ENCODE measurements around the gene KCNRG.

KCNRG gene

DNA sequence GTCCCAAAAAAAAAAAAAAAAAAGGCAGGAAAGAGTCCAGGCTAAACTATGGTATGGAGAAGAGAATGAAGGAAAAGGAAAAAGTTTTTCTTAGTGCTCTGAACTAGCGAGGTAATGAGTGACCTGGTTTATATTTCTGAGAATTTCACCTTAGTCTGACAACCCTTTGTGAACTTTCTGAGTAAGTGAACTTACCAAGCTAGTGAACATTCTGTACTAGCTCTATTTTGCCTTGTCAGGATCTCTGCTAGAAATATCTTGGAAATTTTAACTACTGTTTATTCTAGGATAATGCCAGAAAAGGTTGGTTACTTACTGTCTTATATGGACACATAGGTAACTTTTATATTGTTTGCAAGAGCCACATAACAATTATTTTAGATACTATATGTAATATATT is 14.0 kb upstream of the KCNRG start:
- ATAC-seq, result no peak
- TF ChIP-seq TOX (CRISPR knock-in tag; IDR thresholded peaks at IDR 0.05; ENCODE audit: borderline replicate concordance) (no peak), RARB (CRISPR knock-in tag; IDR thresholded peaks at IDR 0.05) (no peak), ARNTL (CRISPR knock-in tag; IDR thresholded peaks at IDR 0.05; ENCODE audit: borderline replicate concordance, low read depth) (no peak), ZNF8 (CRISPR knock-in tag; IDR thresholded peaks at IDR 0.05) (no peak), ZNF565 (CRISPR knock-in tag; conservative IDR thresholded peaks at IDR 0.05; ENCODE audit: low read depth) (no peak), BACH2 (CRISPR knock-in tag; IDR thresholded peaks at IDR 0.05; ENCODE audit: borderline replicate concordance) (no peak), ZC3H10 (CRISPR knock-in tag; IDR thresholded peaks at IDR 0.05) (no peak), PPARA (CRISPR knock-in tag; IDR thresholded peaks at IDR 0.05; ENCODE audit: borderline replicate concordance) (no peak), ZFP3 (CRISPR knock-in tag; IDR thresholded peaks at IDR 0.05) (no peak)
- TF ChIP-seq, protein P1, sequence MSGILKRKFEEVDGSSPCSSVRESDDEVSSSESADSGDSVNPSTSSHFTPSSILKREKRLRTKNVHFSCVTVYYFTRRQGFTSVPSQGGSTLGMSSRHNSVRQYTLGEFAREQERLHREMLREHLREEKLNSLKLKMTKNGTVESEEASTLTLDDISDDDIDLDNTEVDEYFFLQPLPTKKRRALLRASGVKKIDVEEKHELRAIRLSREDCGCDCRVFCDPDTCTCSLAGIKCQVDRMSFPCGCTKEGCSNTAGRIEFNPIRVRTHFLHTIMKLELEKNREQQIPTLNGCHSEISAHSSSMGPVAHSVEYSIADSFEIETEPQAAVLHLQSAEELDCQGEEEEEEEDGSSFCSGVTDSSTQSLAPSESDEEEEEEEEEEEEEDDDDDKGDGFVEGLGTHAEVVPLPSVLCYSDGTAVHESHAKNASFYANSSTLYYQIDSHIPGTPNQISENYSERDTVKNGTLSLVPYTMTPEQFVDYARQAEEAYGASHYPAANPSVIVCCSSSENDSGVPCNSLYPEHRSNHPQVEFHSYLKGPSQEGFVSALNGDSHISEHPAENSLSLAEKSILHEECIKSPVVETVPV (CRISPR knock-in tag; IDR thresholded peaks at IDR 0.05), result no peak

DNA sequence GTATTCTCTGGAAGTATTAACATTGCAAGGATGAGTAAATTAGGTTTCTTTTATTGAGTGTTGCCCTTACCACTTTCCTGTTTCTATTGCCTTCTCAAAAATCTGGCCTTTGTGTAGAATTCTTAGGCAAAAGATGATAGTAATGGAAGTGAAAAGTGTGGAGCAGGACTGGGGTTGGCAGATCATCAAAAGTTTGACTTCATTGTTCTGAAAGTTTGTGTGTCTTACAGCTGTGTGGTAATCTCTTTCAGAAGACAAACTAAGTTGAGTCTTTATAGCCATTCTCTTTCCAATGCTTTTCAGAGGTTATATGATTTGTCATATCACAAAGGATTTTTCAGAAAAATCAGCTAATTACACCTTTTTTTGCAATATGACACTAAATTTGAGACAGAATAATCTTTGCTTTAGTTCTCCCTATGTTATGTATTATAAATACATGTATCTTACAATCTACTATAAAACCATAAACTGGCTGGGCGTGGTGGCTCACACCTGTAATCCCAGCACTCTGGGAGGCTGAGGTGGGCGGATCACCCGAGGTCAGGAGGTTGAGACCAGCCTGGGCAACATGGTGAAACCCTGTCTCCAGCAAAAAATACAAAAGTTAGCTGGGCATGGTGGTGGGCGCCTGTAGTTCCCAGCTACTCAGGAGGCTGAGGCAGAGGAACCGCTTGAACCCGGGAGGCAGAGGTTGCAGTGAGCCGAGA is 8.7 kb upstream of the KCNRG start:
- TF ChIP-seq, protein P1 (CRISPR knock-in tag; IDR thresholded peaks at IDR 0.05), result no peak
- TF ChIP-seq TOX (CRISPR knock-in tag; IDR thresholded peaks at IDR 0.05; ENCODE audit: borderline replicate concordance) (no peak), ZNF70 (CRISPR knock-in tag; IDR thresholded peaks at IDR 0.05) (no peak), OSR1 (CRISPR knock-in tag; IDR thresholded peaks at IDR 0.05) (no peak), ESRRG (CRISPR knock-in tag; IDR thresholded peaks at IDR 0.05) (no peak), ZFP3 (CRISPR knock-in tag; IDR thresholded peaks at IDR 0.05) (no peak), ZFP30 (CRISPR knock-in tag; IDR thresholded peaks at IDR 0.05) (no peak), SNAI2 (CRISPR knock-in tag; IDR thresholded peaks at IDR 0.05) (no peak), ZNF8 (CRISPR knock-in tag; IDR thresholded peaks at IDR 0.05) (no peak), TCF4 (CRISPR knock-in tag; IDR thresholded peaks at IDR 0.05; ENCODE audit: borderline replicate concordance) (no peak)
- TF ChIP-seq, protein P2, sequence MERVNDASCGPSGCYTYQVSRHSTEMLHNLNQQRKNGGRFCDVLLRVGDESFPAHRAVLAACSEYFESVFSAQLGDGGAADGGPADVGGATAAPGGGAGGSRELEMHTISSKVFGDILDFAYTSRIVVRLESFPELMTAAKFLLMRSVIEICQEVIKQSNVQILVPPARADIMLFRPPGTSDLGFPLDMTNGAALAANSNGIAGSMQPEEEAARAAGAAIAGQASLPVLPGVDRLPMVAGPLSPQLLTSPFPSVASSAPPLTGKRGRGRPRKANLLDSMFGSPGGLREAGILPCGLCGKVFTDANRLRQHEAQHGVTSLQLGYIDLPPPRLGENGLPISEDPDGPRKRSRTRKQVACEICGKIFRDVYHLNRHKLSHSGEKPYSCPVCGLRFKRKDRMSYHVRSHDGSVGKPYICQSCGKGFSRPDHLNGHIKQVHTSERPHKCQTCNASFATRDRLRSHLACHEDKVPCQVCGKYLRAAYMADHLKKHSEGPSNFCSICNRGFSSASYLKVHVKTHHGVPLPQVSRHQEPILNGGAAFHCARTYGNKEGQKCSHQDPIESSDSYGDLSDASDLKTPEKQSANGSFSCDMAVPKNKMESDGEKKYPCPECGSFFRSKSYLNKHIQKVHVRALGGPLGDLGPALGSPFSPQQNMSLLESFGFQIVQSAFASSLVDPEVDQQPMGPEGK (CRISPR knock-in tag; IDR thresholded peaks at IDR 0.05; ENCODE audit: borderline replicate concordance), result no peak
- TF ChIP-seq, protein P3, sequence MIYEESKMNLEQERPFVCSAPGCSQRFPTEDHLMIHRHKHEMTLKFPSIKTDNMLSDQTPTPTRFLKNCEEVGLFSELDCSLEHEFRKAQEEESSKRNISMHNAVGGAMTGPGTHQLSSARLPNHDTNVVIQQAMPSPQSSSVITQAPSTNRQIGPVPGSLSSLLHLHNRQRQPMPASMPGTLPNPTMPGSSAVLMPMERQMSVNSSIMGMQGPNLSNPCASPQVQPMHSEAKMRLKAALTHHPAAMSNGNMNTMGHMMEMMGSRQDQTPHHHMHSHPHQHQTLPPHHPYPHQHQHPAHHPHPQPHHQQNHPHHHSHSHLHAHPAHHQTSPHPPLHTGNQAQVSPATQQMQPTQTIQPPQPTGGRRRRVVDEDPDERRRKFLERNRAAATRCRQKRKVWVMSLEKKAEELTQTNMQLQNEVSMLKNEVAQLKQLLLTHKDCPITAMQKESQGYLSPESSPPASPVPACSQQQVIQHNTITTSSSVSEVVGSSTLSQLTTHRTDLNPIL (CRISPR knock-in tag; IDR thresholded peaks at IDR 0.05; ENCODE audit: low read depth), result no peak
- TF ChIP-seq, protein P4, sequence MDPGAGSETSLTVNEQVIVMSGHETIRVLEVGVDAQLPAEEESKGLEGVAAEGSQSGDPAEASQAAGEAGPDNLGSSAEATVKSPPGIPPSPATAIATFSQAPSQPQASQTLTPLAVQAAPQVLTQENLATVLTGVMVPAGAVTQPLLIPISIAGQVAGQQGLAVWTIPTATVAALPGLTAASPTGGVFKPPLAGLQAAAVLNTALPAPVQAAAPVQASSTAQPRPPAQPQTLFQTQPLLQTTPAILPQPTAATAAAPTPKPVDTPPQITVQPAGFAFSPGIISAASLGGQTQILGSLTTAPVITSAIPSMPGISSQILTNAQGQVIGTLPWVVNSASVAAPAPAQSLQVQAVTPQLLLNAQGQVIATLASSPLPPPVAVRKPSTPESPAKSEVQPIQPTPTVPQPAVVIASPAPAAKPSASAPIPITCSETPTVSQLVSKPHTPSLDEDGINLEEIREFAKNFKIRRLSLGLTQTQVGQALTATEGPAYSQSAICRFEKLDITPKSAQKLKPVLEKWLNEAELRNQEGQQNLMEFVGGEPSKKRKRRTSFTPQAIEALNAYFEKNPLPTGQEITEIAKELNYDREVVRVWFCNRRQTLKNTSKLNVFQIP (CRISPR knock-in tag; IDR thresholded peaks at IDR 0.05; ENCODE audit: borderline replicate concordance, low read depth), result no peak
- ATAC-seq, result no peak

DNA sequence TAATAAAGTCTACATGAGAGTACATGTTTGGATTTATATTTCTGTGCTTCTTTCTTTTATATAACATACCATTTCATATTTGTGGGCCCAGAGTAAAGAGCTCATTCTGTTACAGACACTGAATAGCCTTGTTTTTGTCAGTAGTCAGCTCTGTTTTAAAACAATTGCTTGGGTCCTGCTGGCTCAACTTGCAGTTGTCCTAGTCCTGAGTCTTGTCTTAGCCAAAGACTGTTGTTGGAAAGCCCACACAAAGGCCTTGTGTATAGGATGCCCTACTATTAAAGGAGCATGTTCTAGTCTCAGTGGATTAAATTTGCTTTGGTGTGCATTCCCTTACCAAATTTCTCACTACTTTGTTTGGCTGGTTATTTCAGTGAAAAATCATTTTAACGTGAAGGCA is 3.8 kb upstream of the KCNRG start:
- TF ChIP-seq, protein P3 (CRISPR knock-in tag; IDR thresholded peaks at IDR 0.05; ENCODE audit: low read depth), result no peak
- no peak for TF ChIP-seq RARB (CRISPR knock-in tag; IDR thresholded peaks at IDR 0.05)
- TF ChIP-seq ESRRG (CRISPR knock-in tag; IDR thresholded peaks at IDR 0.05), result no peak
- TF ChIP-seq TOX (CRISPR knock-in tag; IDR thresholded peaks at IDR 0.05; ENCODE audit: borderline replicate concordance), result no peak
- TF ChIP-seq ZFP3 (CRISPR knock-in tag; IDR thresholded peaks at IDR 0.05), result no peak
- no peak for TF ChIP-seq SNAI2 (CRISPR knock-in tag; IDR thresholded peaks at IDR 0.05)
- no peak for TF ChIP-seq ZNF565 (CRISPR knock-in tag; conservative IDR thresholded peaks at IDR 0.05; ENCODE audit: low read depth)
- TF ChIP-seq CSDC2 (CRISPR knock-in tag; IDR thresholded peaks at IDR 0.05), result no peak
- TF ChIP-seq GLIS3 (CRISPR knock-in tag; IDR thresholded peaks at IDR 0.05), result no peak
- TF ChIP-seq ZC3H10 (CRISPR knock-in tag; IDR thresholded peaks at IDR 0.05), result no peak
- TF ChIP-seq ISL1 (CRISPR knock-in tag; IDR thresholded peaks at IDR 0.05), result no peak
- TF ChIP-seq, protein P1 (CRISPR knock-in tag; IDR thresholded peaks at IDR 0.05), result no peak
- no peak for TF ChIP-seq ZNF70 (CRISPR knock-in tag; IDR thresholded peaks at IDR 0.05)
- TF ChIP-seq, protein P4 (CRISPR knock-in tag; IDR thresholded peaks at IDR 0.05; ENCODE audit: borderline replicate concordance, low read depth), result no peak
- TF ChIP-seq ZFP30 (CRISPR knock-in tag; IDR thresholded peaks at IDR 0.05), result no peak
- ATAC-seq, result no peak

Data from SK-N-SH treated with all-trans-retinoic acid at 6 μM for 48 hours (cell line).